Endothelial cell of umbilical vein (primary cell): ENCODE results near the gene RNF111. TPM values are rescaled to one million over a fixed set of nuclear protein-coding genes. Genes with fewer than 3 reads are reported as not detected.

ENCODE experiments used
- BruUV-seq: library from RNA; stranded (reverse); fragments of 400-500 nt; replicated peaks from 2 replicates; lab custom pipeline; 2021; lab: Mats Ljungman, UMichigan
- CTCF ChIA-PET: fragments of 300-600, 350-600 bp; sonication (Branson Sonifier 250); formaldehyde crosslinking; loops from one replicate; lab custom pipeline; 2021; ENCODE audit warnings: antibody characterized with exemption, inconsistent platforms; lab: Charles Lee
- POLR2A ChIA-PET: fragments of 300-600, 350-600 bp; sonication (Branson Sonifier 250); formaldehyde crosslinking; loops from one replicate; lab custom pipeline; 2021; ENCODE audit warnings: antibody characterized with exemption, inconsistent platforms; lab: Charles Lee
- DNase-seq: peaks from one replicate; pipeline ENCODE4 v3.0.0-alpha.2; 2011; ENCODE audit warnings: low read depth, low spot score
- FAIRE-seq: peaks from 2 replicates; lab custom pipeline; 2011; peaks lifted over from hg19 to GRCh38; lab: Jason Lieb, UNC
- H2AFZ ChIP-seq: 2 replicates; pipeline ENCODE4 v1.6.0; 2012; ENCODE audit warnings: low read depth, low read length, control low read depth, inconsistent platforms
- H3K27ac ChIP-seq: 2 replicates; pipeline ENCODE4 v1.5.1; 2011; ENCODE audit warnings: low read depth, mild to moderate bottlenecking, control low read depth, low read length, moderate library complexity; ENCODE audit not compliant: insufficient read depth
- H3K27me3 ChIP-seq, 2 experiments: 2 replicates each; pipeline versions ENCODE4 v1.6.0 to v1.6.1; 2011; ENCODE audit warnings: low read length in 2 of 2, mixed read lengths in 1 of 2; ENCODE audit not compliant: control insufficient read depth in 2 of 2, insufficient read depth in 2 of 2
- H3K36me3 ChIP-seq, 2 experiments: 2 replicates in 1 of 2; 3 replicates in 1 of 2; pipeline ENCODE4 v1.5.1; 2011; ENCODE audit warnings: low read length in 2 of 2, mild to moderate bottlenecking in 1 of 2, moderate library complexity in 1 of 2; ENCODE audit not compliant: control insufficient read depth in 2 of 2, insufficient read depth in 2 of 2; ENCODE audit errors: extremely low read depth in 1 of 2
- H3K4me1 ChIP-seq: 3 replicates; pipeline ENCODE4 v1.5.1; 2011; ENCODE audit warnings: mild to moderate bottlenecking, low read length; ENCODE audit not compliant: control insufficient read depth, insufficient read depth; ENCODE audit errors: extremely low read depth
- H3K4me2 ChIP-seq: 2 replicates; pipeline ENCODE4 v1.6.1; 2011; ENCODE audit warnings: low read length, control low read depth, mixed read lengths; ENCODE audit not compliant: insufficient read depth
- H3K4me3 ChIP-seq, 3 experiments: fragments of 200-600 bp in 1 of 3; sonication (generic), shearing (Covaris generic) in 1 of 3; replicated peaks in 1 of 3; 2 replicates each; pipeline ENCODE4 v1.5.1; 2011 to 2016; ENCODE audit warnings: control low read depth in 3 of 3, low read length in 3 of 3, mild to moderate bottlenecking in 2 of 3, inconsistent platforms in 1 of 3, low read depth in 1 of 3, moderate library complexity in 1 of 3; ENCODE audit not compliant: insufficient read depth in 1 of 3
- H3K79me2 ChIP-seq: 2 replicates; pipeline ENCODE4 v1.6.0; 2012; ENCODE audit warnings: low read length, inconsistent platforms; ENCODE audit not compliant: control insufficient read depth, insufficient read depth
- H3K9ac ChIP-seq: replicated peaks from 2 replicates; pipeline ENCODE3; 2011; ENCODE audit warnings: low read length, control low read depth; ENCODE audit not compliant: insufficient read depth; ENCODE audit errors: extremely low read depth
- H3K9me1 ChIP-seq: replicated peaks from 3 replicates; pipeline ENCODE4 v1.6.0; 2011; ENCODE audit warnings: mild to moderate bottlenecking, low read length; ENCODE audit not compliant: control insufficient read depth, insufficient read depth; ENCODE audit errors: extremely low read depth
- H3K9me3 ChIP-seq: replicated peaks from 2 replicates; pipeline ENCODE4 v1.5.1; 2012; ENCODE audit warnings: low read length, inconsistent platforms; ENCODE audit not compliant: control insufficient read depth, insufficient read depth
- H4K20me1 ChIP-seq: replicated peaks from 2 replicates; pipeline ENCODE3; 2011; ENCODE audit warnings: mild to moderate bottlenecking, low read length; ENCODE audit not compliant: control insufficient read depth, insufficient read depth; ENCODE audit errors: extremely low read depth
- CTCF ChIP-seq, 2 donors: IDR thresholded peaks; 1 replicate in 1 of 2; 2 replicates in 1 of 2; pipeline ENCODE4 v1.5.1; 2011; ENCODE audit warnings: low read length in 2 of 2, mild to moderate bottlenecking in 2 of 2, moderate library complexity in 2 of 2, control low read depth in 1 of 2, inconsistent platforms in 1 of 2, low read depth in 1 of 2; ENCODE audit not compliant: insufficient read depth in 1 of 2; ENCODE audit errors: extremely low read depth in 1 of 2
- EZH2 ChIP-seq: IDR thresholded peaks from 2 replicates; pipeline ENCODE4 v1.6.1; 2012; ENCODE audit warnings: borderline replicate concordance, low read depth, mild to moderate bottlenecking, moderate library complexity, low read length, inconsistent platforms; ENCODE audit not compliant: severe bottlenecking
- FOS ChIP-seq: IDR thresholded peaks from 2 replicates; pipeline ENCODE4 v1.6.1; 2011; ENCODE audit warnings: mild to moderate bottlenecking, low read length, moderate library complexity, borderline replicate concordance; ENCODE audit not compliant: insufficient read depth
- GATA2 ChIP-seq: IDR thresholded peaks from 2 replicates; pipeline ENCODE4 v1.7.0; 2011; ENCODE audit warnings: low read depth, mild to moderate bottlenecking, moderate library complexity, mixed read lengths, low read length; ENCODE audit not compliant: insufficient read length, insufficient read depth
- JUN ChIP-seq: IDR thresholded peaks from 2 replicates; pipeline ENCODE4 v1.6.1; 2011; ENCODE audit warnings: borderline replicate concordance, low read depth; ENCODE audit not compliant: insufficient read length, insufficient read depth
- MAX ChIP-seq: IDR thresholded peaks from 2 replicates; pipeline ENCODE4 v1.6.1; 2011; ENCODE audit not compliant: insufficient read depth, insufficient read length
- MYC ChIP-seq: IDR thresholded peaks from one replicate; pipeline ENCODE4 v1.6.1; 2011; ENCODE audit warnings: mild to moderate bottlenecking, low read depth, low read length
- POLR2A ChIP-seq: IDR thresholded peaks from 2 replicates; pipeline ENCODE4 v1.6.1; 2012; ENCODE audit warnings: low read depth, mild to moderate bottlenecking, control low read depth, low read length
- POLR2AphosphoS5 ChIP-seq: IDR thresholded peaks from 2 replicates; pipeline ENCODE4 v1.6.1; 2012; ENCODE audit warnings: low read depth, mild to moderate bottlenecking, control low read depth, low read length, moderate library complexity; ENCODE audit not compliant: insufficient read depth
- dilution Hi-C: fragments of 300-500 bp; cut with MboI; formaldehyde crosslinking; loops from one replicate; pipeline ENCODE4 v1.15.0; 2019; ENCODE audit warnings: low sequenced_read_pairs; ENCODE audit not compliant: extremely low pct_ligation_motif_present
- intact Hi-C: fragments of 100-400 bp; cut with micrococcal nuclease; formaldehyde crosslinking; loops from one replicate; pipeline ENCODE4 v1.10.0; 2022
- polyA plus RNA-seq, 4 experiments: library from polyadenylated mRNA; depleted of rRNA in 3 of 4; stranded (reverse) in 3 of 4; unstranded in 1 of 4; fragments of >200 nt; gene quantifications; 2 replicates each; pipeline versions ENCODE4 v1.2.1 to v1.2.3, GENCODE V29; 2011 to 2012; ENCODE audit warnings: missing spikeins in 1 of 4
- total RNA-seq: library from RNA; stranded (reverse); gene quantifications from 2 replicates; pipeline ENCODE4 v1.2.3, GENCODE V29; 2021

Gene RNF111
- total and polyA plus RNA-seq, 2 donors (not counting 3 experiments of a cell fraction or from before 2014, with no cell fraction given) = 22.3 to 42.6 TPM

- POLR2A ChIA-PET = no interaction called here
- H3K27ac ChIP-seq = no peak overlapping the region
- H3K79me2 ChIP-seq = no peaks in the 10 kb centered on the region
- no peaks in the 10 kb centered on the region for H4K20me1 ChIP-seq
- no peaks in the 10 kb centered on the region for H3K9me1 ChIP-seq
- no peaks in the 10 kb centered on the region for H3K4me1 ChIP-seq
- no peak overlapping the region for H2AFZ ChIP-seq
- H3K9ac ChIP-seq = no peak overlapping the region
- CTCF ChIA-PET = interaction anchor here (1.1 to 1.6 kb wide), 8 partner anchors 14 to 910 kb away, joined by 3 to 16 read pairs (median 4); partner anchors contain the start of gene RNF111
- no peak for FAIRE-seq
- dilution Hi-C loops (no loop called here), intact Hi-C loops (loop anchor here (5.0 kb wide), 1 partner anchor 910 kb away; no protein-coding TSS in a partner anchor)
- H3K4me2 ChIP-seq = no peak overlapping the region
- TF ChIP-seq FOS = no peak
- TF ChIP-seq CTCF (IDR thresholded peaks at IDR 0.05; ENCODE audit: extremely low read depth in 1 of 2, insufficient read depth in 1 of 2, low read depth in 1 of 2, low read length in 2 of 2) = no peak
- TF ChIP-seq POLR2A = no peak
- no peak for TF ChIP-seq GATA2
- TF ChIP-seq JUN = no peak
- TF ChIP-seq POLR2AphosphoS5 = no peak
- TF ChIP-seq EZH2 = no peak
- no peak for TF ChIP-seq MAX
- no peak for TF ChIP-seq MYC
- no peak overlapping the region for H3K4me3 ChIP-seq
- DNase-seq = no peak
- peaks cover 9 to 29% of the 10 kb centered on the region in 2 experiments for H3K36me3 ChIP-seq
- no peaks in the 10 kb centered on the region for H3K9me3 ChIP-seq
- H3K27me3 ChIP-seq = no peaks in the 10 kb centered on the region
- BruUV-seq = no TSS peak
Observed at GRCh38 chr15:59137566-59137965, 150.1 kb downstream of the RNF111 start.
